Activated CD4-positive, alpha-beta T cell treated with anti-CD3 and anti-CD28 coated beads, Interleukin-2, amount 10 ng/mL, durations not matched to agents 24 days and 14 days (primary cell): ENCODE data around the gene RPL13A. TPM values are rescaled to one million over a fixed set of nuclear protein-coding genes. Genes with fewer than 3 reads are reported as not detected.

Experiments
- DNase-seq: peaks from one replicate; pipeline ENCODE4 v3.0.0; 2022
- H3K27ac Mint-ChIP-seq: one replicate; pipeline ENCODE4 v1.8.0; 2022; ENCODE audit warnings: mild to moderate bottlenecking, mixed read lengths
- H3K27me3 Mint-ChIP-seq: one replicate; pipeline ENCODE4 v1.8.0; 2022; ENCODE audit warnings: mixed read lengths
- H3K36me3 Mint-ChIP-seq: one replicate; pipeline ENCODE4 v1.8.0; 2022; ENCODE audit warnings: low read depth, mild to moderate bottlenecking, mixed read lengths
- H3K4me1 Mint-ChIP-seq: one replicate; pipeline ENCODE4 v1.8.0; 2021; ENCODE audit warnings: mixed read lengths
- H3K4me3 Mint-ChIP-seq: one replicate; pipeline ENCODE4 v1.8.0; 2022; ENCODE audit warnings: mild to moderate bottlenecking, moderate library complexity, mixed read lengths
- H3K9me3 Mint-ChIP-seq: one replicate; pipeline ENCODE4 v1.8.0; 2021; ENCODE audit warnings: mixed read lengths
- intact Hi-C: fragments of 100-400 bp; cut with micrococcal nuclease; formaldehyde crosslinking; loops from one replicate; pipeline ENCODE4 v1.15.1; 2023
- total RNA-seq: library from RNA; stranded (reverse); gene quantifications from 2 replicates; pipeline ENCODE4 v1.2.3, GENCODE V29; 2022

RPL13A gene
- total RNA-seq, 1 donor from 2014 or later, result 3,032 TPM

- H3K4me3 Mint-ChIP-seq, result peak overlapping the region; percentile 43
- H3K4me1 Mint-ChIP-seq, result peaks cover 40% of the 10 kb centered on the region
These were observed 5.4 kb downstream of the RPL13A start for GRCh38 chr19:49492573-49493405.

GRCh38 chr19:49496574-49497008 lies 9.2 kb downstream of the RPL13A start:
- Mint-ChIP-seq H3K27ac (peak overlapping the region; percentile 99), H3K9me3 (no peaks in the 10 kb centered on the region), H3K4me1 (peaks cover 56% of the 10 kb centered on the region), H3K4me3 (peak overlapping the region; percentile 98), H3K27me3 (no peaks in the 10 kb centered on the region), H3K36me3 (peaks cover 62% of the 10 kb centered on the region)
- intact Hi-C loops, result loop anchor here (1.0 to 2.0 kb wide), 6 partner anchors 9 to 380 kb away; partner anchors contain the start of genes ALDH16A1, FLT3LG, PRMT1 and RPL13A
- DNase-seq, result no peak

More at GRCh38 chr19:49492573-49493405, 5.4 kb downstream of the RPL13A start:
- H3K9me3 Mint-ChIP-seq, result no peaks in the 10 kb centered on the region
- no peaks in the 10 kb centered on the region for H3K27me3 Mint-ChIP-seq
- peak; percentile 63 for DNase-seq
- intact Hi-C loops, result no loop called here
- peak overlapping the region; percentile 78 for H3K27ac Mint-ChIP-seq
- H3K36me3 Mint-ChIP-seq, result peaks cover 70% of the 10 kb centered on the region

GRCh38 chr19:49497047-49497788 lies 9.8 kb downstream of the RPL13A start:
- peaks cover 57% of the 10 kb centered on the region for H3K4me1 Mint-ChIP-seq
- DNase-seq, result peak; percentile 93
- intact Hi-C loops, result loop anchor here (2.0 kb wide), 2 partner anchors 44 to 180 kb away; partner anchors contain the start of genes ALDH16A1 and PRMT1
- no peaks in the 10 kb centered on the region for H3K9me3 Mint-ChIP-seq
- peaks cover 56% of the 10 kb centered on the region for H3K36me3 Mint-ChIP-seq
- H3K4me3 Mint-ChIP-seq, result peak overlapping the region; percentile 98
- H3K27me3 Mint-ChIP-seq, result no peaks in the 10 kb centered on the region
- H3K27ac Mint-ChIP-seq, result peak overlapping the region; percentile 99

GRCh38 chr19:49497789-49498103 lies 10.3 kb downstream of the RPL13A start:
- peaks cover 57% of the 10 kb centered on the region for H3K4me1 Mint-ChIP-seq
- peaks cover 50% of the 10 kb centered on the region for H3K36me3 Mint-ChIP-seq
- no peaks in the 10 kb centered on the region for H3K9me3 Mint-ChIP-seq
- peak overlapping the region; percentile 99 for H3K27ac Mint-ChIP-seq
- peak; percentile 73 for DNase-seq
- H3K4me3 Mint-ChIP-seq, result peak overlapping the region; percentile 98
- intact Hi-C loops, result loop anchor here (2.0 kb wide), 2 partner anchors 45 to 179 kb away; partner anchors contain the start of genes ALDH16A1 and PRMT1
- H3K27me3 Mint-ChIP-seq, result no peaks in the 10 kb centered on the region

- Mint-ChIP-seq H3K4me1 (peaks cover 55% of the 10 kb centered on the region), H3K27me3 (no peaks in the 10 kb centered on the region), H3K4me3 (peak overlapping the region; percentile 98), H3K9me3 (no peaks in the 10 kb centered on the region), H3K27ac (peak overlapping the region; percentile 99), H3K36me3 (peaks cover 44% of the 10 kb centered on the region)
- peak; percentile 69 for DNase-seq
- intact Hi-C loops, result no loop called here
These were observed 11.1 kb downstream of the RPL13A start for GRCh38 chr19:49498475-49498874.

- Mint-ChIP-seq H3K27me3 (no peaks in the 10 kb centered on the region), H3K4me1 (peaks cover 53% of the 10 kb centered on the region), H3K9me3 (no peaks in the 10 kb centered on the region), H3K27ac (peak overlapping the region; percentile 99), H3K36me3 (peaks cover 43% of the 10 kb centered on the region), H3K4me3 (peak overlapping the region; percentile 98)
- peak; percentile 82 for DNase-seq
- intact Hi-C loops, result no loop called here
These were observed 11.7 kb downstream of the RPL13A start for GRCh38 chr19:49499030-49499670.

GRCh38 chr19:49502866-49503581 lies 15.6 kb downstream of the RPL13A start:
- Mint-ChIP-seq H3K27ac (no peak overlapping the region), H3K27me3 (no peaks in the 10 kb centered on the region), H3K4me3 (no peak overlapping the region), H3K36me3 (peaks cover 25% of the 10 kb centered on the region), H3K4me1 (peaks cover 50% of the 10 kb centered on the region), H3K9me3 (no peaks in the 10 kb centered on the region)
- peak; percentile 90 for DNase-seq
- intact Hi-C loops, result no loop called here

GRCh38 chr19:49503582-49503962 lies 16.2 kb downstream of the RPL13A start:
- Mint-ChIP-seq H3K36me3 (peaks cover 20% of the 10 kb centered on the region), H3K27ac (no peak overlapping the region), H3K4me3 (no peak overlapping the region), H3K27me3 (no peaks in the 10 kb centered on the region), H3K4me1 (peaks cover 47% of the 10 kb centered on the region), H3K9me3 (no peaks in the 10 kb centered on the region)
- no peak for DNase-seq
- intact Hi-C loops, result no loop called here

- peak; percentile 94 for DNase-seq
- H3K4me1 Mint-ChIP-seq, result peaks cover 25% of the 10 kb centered on the region
- H3K36me3 Mint-ChIP-seq, result no peaks in the 10 kb centered on the region
- no peak overlapping the region for H3K4me3 Mint-ChIP-seq
- intact Hi-C loops, result loop anchor here (1.0 to 2.0 kb wide), 3 partner anchors 20 to 64 kb away; no protein-coding TSS in a partner anchor
- no peak overlapping the region for H3K27ac Mint-ChIP-seq
- no peaks in the 10 kb centered on the region for H3K27me3 Mint-ChIP-seq
- no peaks in the 10 kb centered on the region for H3K9me3 Mint-ChIP-seq
These were observed 19.2 kb downstream of the RPL13A start for GRCh38 chr19:49506575-49507105.

- H3K27ac Mint-ChIP-seq, result no peak overlapping the region
- peaks cover 3% of the 10 kb centered on the region for H3K27me3 Mint-ChIP-seq
- intact Hi-C loops, result loop anchor here (2.0 kb wide), 1 partner anchor 19 kb away; no protein-coding TSS in a partner anchor
These were observed 20.5 kb downstream of the RPL13A start for GRCh38 chr19:49507803-49508494.

GRCh38 chr19:49512970-49513745 lies 25.8 kb downstream of the RPL13A start:
- Mint-ChIP-seq H3K36me3 (no peaks in the 10 kb centered on the region), H3K4me3 (peak overlapping the region; percentile 75), H3K4me1 (peaks cover 18% of the 10 kb centered on the region), H3K27ac (peak overlapping the region; percentile 66), H3K9me3 (no peaks in the 10 kb centered on the region), H3K27me3 (peaks cover 7% of the 10 kb centered on the region)
- intact Hi-C loops, result no loop called here
- peak; percentile 69 for DNase-seq

More at GRCh38 chr19:49507803-49508494, 20.5 kb downstream of the RPL13A start:
- no peaks in the 10 kb centered on the region for H3K9me3 Mint-ChIP-seq
- DNase-seq, result no peak
- no peaks in the 10 kb centered on the region for H3K36me3 Mint-ChIP-seq
- peaks cover 21% of the 10 kb centered on the region for H3K4me1 Mint-ChIP-seq
- no peak overlapping the region for H3K4me3 Mint-ChIP-seq

GRCh38 chr19:49513746-49514118 lies 26.3 kb downstream of the RPL13A start:
- peaks cover 18% of the 10 kb centered on the region for H3K4me1 Mint-ChIP-seq
- no peaks in the 10 kb centered on the region for H3K9me3 Mint-ChIP-seq
- H3K4me3 Mint-ChIP-seq, result peak overlapping the region; percentile 75
- H3K27ac Mint-ChIP-seq, result peak overlapping the region; percentile 66
- intact Hi-C loops, result no loop called here
- DNase-seq, result peak; percentile 59
- H3K27me3 Mint-ChIP-seq, result peaks cover 7% of the 10 kb centered on the region
- no peaks in the 10 kb centered on the region for H3K36me3 Mint-ChIP-seq
